Panc1 (cell line): ENCODE results near the gene RAB5A. TPM values are rescaled to one million over a fixed set of nuclear protein-coding genes. Genes with fewer than 3 reads are reported as not detected.

Experiments
- ATAC-seq: fragments of 200-7000 bp; cut with Tn5 transposase; 2 replicates; pipeline ENCODE4 v1.9.1; 2020; ENCODE audit warnings: mild to moderate bottlenecking, moderate library complexity
- BruUV-seq: library from RNA; stranded (reverse); fragments of 400-500 nt; replicated peaks from 2 replicates; lab custom pipeline; 2021; lab: Mats Ljungman, UMichigan
- CTCF ChIA-PET: fragments of 300-600 bp; sonication (Branson Sonifier 250); formaldehyde crosslinking; loops from one replicate; lab custom pipeline; 2022; ENCODE audit warnings: antibody characterized with exemption; lab: Charles Lee
- POLR2A ChIA-PET: fragments of 300-600 bp; sonication (Branson Sonifier 250); formaldehyde crosslinking; loops from one replicate; lab custom pipeline; 2022; ENCODE audit warnings: antibody characterized with exemption; lab: Charles Lee
- DNase-seq: peaks from one replicate; pipeline ENCODE4 v3.0.0-alpha.2; 2010; ENCODE audit warnings: low read depth, low spot score
- H3K27ac ChIP-seq: 2 replicates; pipeline ENCODE4 v1.5.1; 2011; ENCODE audit warnings: mild to moderate bottlenecking, low read length, inconsistent platforms
- H3K27me3 ChIP-seq: fragments of 200-500 bp; sonication (Bioruptor generic); 2 replicates; pipeline ENCODE4 v1.6.0; 2014; ENCODE audit warnings: low read length, inconsistent platforms; ENCODE audit not compliant: control insufficient read depth, insufficient read depth
- H3K36me3 ChIP-seq: fragments of 200-500 bp; sonication (Bioruptor generic); 2 replicates; pipeline ENCODE4 v1.5.1; 2014; ENCODE audit warnings: inconsistent platforms, mild to moderate bottlenecking, low read length, moderate library complexity; ENCODE audit not compliant: control insufficient read depth, insufficient read depth
- H3K4me1 ChIP-seq: 2 replicates; pipeline ENCODE4 v1.5.1; 2011; ENCODE audit warnings: inconsistent platforms, mild to moderate bottlenecking, low read length, moderate library complexity; ENCODE audit not compliant: control insufficient read depth, insufficient read depth
- H3K4me3 ChIP-seq, 2 experiments: 2 replicates each; pipeline ENCODE4 v1.5.1; 2011 to 2012; ENCODE audit warnings: low read depth in 2 of 2, low read length in 2 of 2, mild to moderate bottlenecking in 2 of 2, inconsistent platforms in 1 of 2, moderate library complexity in 1 of 2
- H3K9me3 ChIP-seq: fragments of 200-500 bp; sonication (Bioruptor generic); 2 replicates; pipeline ENCODE4 v1.5.1; 2014; ENCODE audit warnings: low read depth, mild to moderate bottlenecking, inconsistent platforms, low read length, moderate library complexity; ENCODE audit not compliant: control insufficient read depth, insufficient read depth
- POLR2AphosphoS5 ChIP-seq: IDR thresholded peaks from 2 replicates; pipeline ENCODE4 v1.6.1; 2012; ENCODE audit warnings: mild to moderate bottlenecking, low read depth, low read length, moderate library complexity
- REST ChIP-seq, 2 experiments: IDR thresholded peaks; 2 replicates each; pipeline ENCODE4 v1.6.1; 2011 to 2012; ENCODE audit warnings: low read depth in 2 of 2, control low read depth in 1 of 2, low read length in 1 of 2, mild to moderate bottlenecking in 1 of 2, moderate library complexity in 1 of 2; ENCODE audit not compliant: insufficient read depth in 1 of 2
- SIN3A ChIP-seq: IDR thresholded peaks from 2 replicates; pipeline ENCODE4 v1.6.1; 2012; ENCODE audit warnings: low read depth, mild to moderate bottlenecking, low read length, moderate library complexity, borderline replicate concordance; ENCODE audit not compliant: insufficient read depth
- TCF7L2 ChIP-seq: IDR thresholded peaks from 2 replicates; pipeline ENCODE4 v1.6.1; 2011; ENCODE audit warnings: mild to moderate bottlenecking, low read depth, low read length, inconsistent platforms
- in situ Hi-C: cut with HindIII; loops from 2 replicates; pipeline ENCODE4 v1.10.0; 2016; ENCODE audit warnings: low sequenced_read_pairs, low pct_unique_long_range_greater_than_20kb
- intact Hi-C: fragments of 100-400 bp; cut with micrococcal nuclease; formaldehyde crosslinking; loops from one replicate; pipeline ENCODE4 v1.10.0; 2022; ENCODE audit not compliant: unreplicated experiment
- total RNA-seq: library from RNA; stranded (reverse); gene quantifications from one replicate; pipeline ENCODE4 v1.2.1, GENCODE V29; 2021; ENCODE audit not compliant: unreplicated experiment
- TF ChIP-seq, protein P1 (sequence below): fragments of 450-650 bp; IDR thresholded peaks from 2 replicates; pipeline ENCODE4 v1.5.1; 2017; ENCODE audit warnings: mild to moderate bottlenecking

RAB5A gene
- total RNA-seq, 1 experiment from 2014 or later: 31.2 TPM

- no peak for ATAC-seq
- ChIA-PET CTCF (no interaction called here), POLR2A (no interaction called here)
- Histone ChIP-seq H3K36me3 (no peaks in the 10 kb centered on the region), H3K4me3 (no peak within 1 kb of the TSS), H3K4me1 (no peaks in the 10 kb centered on the region), H3K27me3 (no peaks in the 10 kb centered on the region), H3K9me3 (no peaks in the 10 kb centered on the region), H3K27ac (no peak within 1 kb of the TSS)
- DNase-seq: no peak
- intact Hi-C loops: no loop called here
- TF ChIP-seq REST (IDR thresholded peaks at IDR 0.05; ENCODE audit: insufficient read depth in 1 of 2, low read depth in 2 of 2, low read length in 1 of 2): no peak
- TF ChIP-seq, protein P1, sequence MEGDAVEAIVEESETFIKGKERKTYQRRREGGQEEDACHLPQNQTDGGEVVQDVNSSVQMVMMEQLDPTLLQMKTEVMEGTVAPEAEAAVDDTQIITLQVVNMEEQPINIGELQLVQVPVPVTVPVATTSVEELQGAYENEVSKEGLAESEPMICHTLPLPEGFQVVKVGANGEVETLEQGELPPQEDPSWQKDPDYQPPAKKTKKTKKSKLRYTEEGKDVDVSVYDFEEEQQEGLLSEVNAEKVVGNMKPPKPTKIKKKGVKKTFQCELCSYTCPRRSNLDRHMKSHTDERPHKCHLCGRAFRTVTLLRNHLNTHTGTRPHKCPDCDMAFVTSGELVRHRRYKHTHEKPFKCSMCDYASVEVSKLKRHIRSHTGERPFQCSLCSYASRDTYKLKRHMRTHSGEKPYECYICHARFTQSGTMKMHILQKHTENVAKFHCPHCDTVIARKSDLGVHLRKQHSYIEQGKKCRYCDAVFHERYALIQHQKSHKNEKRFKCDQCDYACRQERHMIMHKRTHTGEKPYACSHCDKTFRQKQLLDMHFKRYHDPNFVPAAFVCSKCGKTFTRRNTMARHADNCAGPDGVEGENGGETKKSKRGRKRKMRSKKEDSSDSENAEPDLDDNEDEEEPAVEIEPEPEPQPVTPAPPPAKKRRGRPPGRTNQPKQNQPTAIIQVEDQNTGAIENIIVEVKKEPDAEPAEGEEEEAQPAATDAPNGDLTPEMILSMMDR: no peak
- no peak for TF ChIP-seq POLR2AphosphoS5
- no peak for TF ChIP-seq TCF7L2
- TF ChIP-seq SIN3A: no peak
- in situ Hi-C loops: no loop called here
- BruUV-seq: no TSS peak
These were observed 65.3 kb downstream of the RAB5A start, which contains the start of gene PP2D1 for GRCh38 chr3:20012164-20012563. Gene PP2D1 (minus strand): TSS chr3:20012264. CDS start chr3:20012072, 192 bp downstream.

DNA sequence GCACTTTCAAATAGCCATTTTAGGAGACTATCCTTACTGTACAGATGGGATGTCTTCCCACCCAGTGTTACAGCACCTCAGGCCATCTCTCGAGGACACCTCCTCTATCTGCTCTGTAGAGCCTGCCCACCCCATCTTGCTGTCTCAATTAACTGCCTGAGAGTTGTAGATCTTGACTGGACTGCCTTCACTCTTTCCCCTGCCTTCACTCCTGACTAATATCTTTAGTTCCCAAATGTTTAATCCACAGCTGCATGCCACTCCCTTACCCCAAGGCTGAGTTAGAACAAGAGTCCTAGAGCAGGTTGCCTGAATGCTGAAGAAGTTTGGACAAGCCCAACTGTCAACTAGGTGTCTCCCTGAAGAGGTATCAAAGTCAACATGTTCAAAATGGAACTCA lies 66.5 kb downstream of the RAB5A start:
- in situ Hi-C loops: no loop called here
- no peak for DNase-seq

GRCh38 chr3:20015525-20015924 lies 68.6 kb downstream of the RAB5A start:
- intact Hi-C loops: no loop called here
- H3K27ac ChIP-seq: no peak overlapping the region
- BruUV-seq: no TSS peak

More for the DNA sequence above, 66.5 kb downstream of the RAB5A start:
- intact Hi-C loops: no loop called here
- no peak overlapping the region for H3K4me3 ChIP-seq
- BruUV-seq: no TSS peak
- no peaks in the 10 kb centered on the region for H3K9me3 ChIP-seq
- no peaks in the 10 kb centered on the region for H3K36me3 ChIP-seq
- POLR2A ChIA-PET: no interaction called here
- CTCF ChIA-PET: interaction anchor here (0.6 kb wide), 1 partner anchor 13 kb away, joined by 3 read pairs; no protein-coding TSS in a partner anchor
- no peak overlapping the region for H3K27ac ChIP-seq
- no peaks in the 10 kb centered on the region for H3K4me1 ChIP-seq
- no peak for ATAC-seq
- TF ChIP-seq TCF7L2 (no peak), SIN3A (no peak)
- H3K27me3 ChIP-seq: no peaks in the 10 kb centered on the region

More at GRCh38 chr3:20015525-20015924, 68.6 kb downstream of the RAB5A start:
- TF ChIP-seq TCF7L2 (no peak), SIN3A (no peak), REST (IDR thresholded peaks at IDR 0.05; ENCODE audit: insufficient read depth in 1 of 2, low read depth in 2 of 2, low read length in 1 of 2) (no peak), POLR2AphosphoS5 (no peak)
- TF ChIP-seq, protein P1: no peak
- Histone ChIP-seq H3K4me1 (no peaks in the 10 kb centered on the region), H3K9me3 (no peaks in the 10 kb centered on the region), H3K36me3 (no peaks in the 10 kb centered on the region), H3K4me3 (no peak overlapping the region), H3K27me3 (no peaks in the 10 kb centered on the region)
- CTCF ChIA-PET: no interaction called here
- ATAC-seq: no peak
- POLR2A ChIA-PET: no interaction called here
- DNase-seq: no peak
- in situ Hi-C loops: no loop called here
